Measurements from ENCODE around the gene DCANP1.

DCANP1 gene

DNA sequence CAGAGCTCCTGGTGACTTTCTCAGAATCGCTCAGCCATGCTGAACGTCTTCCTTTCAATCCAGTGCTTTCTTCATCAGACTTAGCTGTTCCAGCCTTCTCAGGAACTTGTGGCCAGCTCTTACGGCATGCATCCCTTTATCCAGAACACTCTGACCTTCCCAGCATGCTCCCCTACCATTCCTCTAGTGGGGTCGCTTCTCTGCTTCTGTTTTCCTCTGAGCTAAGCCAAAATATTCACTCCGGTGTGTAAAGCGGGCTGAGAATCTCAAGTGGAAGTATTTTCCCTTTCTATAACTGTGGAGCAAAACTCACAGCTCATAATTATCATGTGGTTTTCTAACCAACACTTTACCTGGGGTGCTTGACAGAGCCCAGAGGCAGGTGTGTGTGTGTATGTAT lies 6.2 kb downstream of the DCANP1 start:
- no peak for DNase-seq

DNA sequence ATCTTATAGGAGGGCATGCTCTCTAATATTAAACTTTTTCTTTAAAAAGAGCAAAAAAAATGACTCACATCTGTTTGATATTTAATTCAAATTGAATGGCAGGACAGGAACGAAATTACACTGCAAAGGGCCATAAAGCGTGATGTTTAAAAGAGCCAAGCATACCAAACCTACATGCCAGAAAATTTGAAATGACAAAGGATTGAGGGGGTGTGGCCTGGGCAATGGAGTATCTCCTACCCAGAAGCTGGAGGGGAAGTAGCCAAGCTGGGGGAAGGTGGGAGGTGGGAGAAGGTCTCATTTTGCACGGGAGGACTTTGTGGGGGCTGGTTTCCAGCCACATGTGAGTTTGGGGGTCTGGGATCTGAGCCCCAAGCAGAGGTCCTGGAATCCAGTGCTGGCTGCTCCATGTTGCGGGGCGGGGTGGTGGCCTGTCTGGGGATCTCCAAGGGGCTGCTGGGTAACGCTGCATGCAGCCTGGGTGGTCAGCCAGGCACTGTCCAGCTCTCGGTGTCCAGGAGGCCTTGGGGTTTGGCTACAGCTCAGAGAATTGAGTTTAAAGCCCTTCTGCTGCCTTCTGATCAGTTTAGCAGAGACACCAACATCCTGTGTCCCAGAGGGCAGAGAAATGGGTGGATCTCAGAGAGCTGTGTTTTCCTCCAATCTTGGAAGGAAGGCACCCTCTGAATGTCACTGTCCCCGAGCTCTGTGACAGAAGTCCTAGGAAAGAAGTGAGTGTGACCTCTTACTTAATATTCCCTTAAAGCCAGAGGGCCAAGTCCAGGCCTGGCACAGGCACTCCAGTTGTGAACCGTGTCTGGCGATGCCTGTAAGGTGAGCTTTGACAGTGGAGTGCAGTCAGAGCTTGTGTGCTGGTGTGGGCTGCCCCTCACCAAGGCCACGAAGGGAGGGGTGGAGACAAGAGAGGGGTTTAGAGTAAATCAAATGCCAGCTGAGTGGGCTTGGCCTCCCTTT lies 7.6 kb downstream of the DCANP1 start:
- no peak for DNase-seq

DNA sequence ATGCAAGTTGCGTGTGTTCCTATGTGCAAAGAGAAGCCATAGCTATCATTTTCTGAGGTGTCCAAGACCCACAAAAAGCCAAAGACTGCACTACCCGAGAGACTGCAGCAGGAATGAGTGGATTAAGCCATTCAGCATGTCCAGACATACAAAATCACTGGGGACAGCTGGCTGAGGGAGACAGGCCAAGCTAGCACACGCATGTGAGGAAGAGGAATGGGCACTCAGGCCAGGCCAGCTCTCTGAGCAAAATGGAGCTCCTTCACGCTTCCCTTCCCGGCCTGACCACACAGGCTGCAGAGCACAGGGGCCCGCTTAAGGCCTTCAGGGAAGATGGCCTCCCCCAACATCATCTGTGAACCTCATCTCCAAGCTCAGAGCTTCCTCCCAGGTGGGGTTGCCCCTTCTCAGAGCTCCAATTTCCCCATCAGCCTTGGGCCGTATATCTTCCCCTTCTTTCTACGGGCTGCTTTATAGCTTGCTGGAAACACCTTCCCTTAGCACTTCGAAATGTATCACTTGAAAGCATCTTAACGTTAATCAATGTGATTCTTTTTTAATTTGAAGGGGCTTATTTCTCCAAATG lies 8.4 kb downstream of the DCANP1 start:
- no peak for DNase-seq

DNA sequence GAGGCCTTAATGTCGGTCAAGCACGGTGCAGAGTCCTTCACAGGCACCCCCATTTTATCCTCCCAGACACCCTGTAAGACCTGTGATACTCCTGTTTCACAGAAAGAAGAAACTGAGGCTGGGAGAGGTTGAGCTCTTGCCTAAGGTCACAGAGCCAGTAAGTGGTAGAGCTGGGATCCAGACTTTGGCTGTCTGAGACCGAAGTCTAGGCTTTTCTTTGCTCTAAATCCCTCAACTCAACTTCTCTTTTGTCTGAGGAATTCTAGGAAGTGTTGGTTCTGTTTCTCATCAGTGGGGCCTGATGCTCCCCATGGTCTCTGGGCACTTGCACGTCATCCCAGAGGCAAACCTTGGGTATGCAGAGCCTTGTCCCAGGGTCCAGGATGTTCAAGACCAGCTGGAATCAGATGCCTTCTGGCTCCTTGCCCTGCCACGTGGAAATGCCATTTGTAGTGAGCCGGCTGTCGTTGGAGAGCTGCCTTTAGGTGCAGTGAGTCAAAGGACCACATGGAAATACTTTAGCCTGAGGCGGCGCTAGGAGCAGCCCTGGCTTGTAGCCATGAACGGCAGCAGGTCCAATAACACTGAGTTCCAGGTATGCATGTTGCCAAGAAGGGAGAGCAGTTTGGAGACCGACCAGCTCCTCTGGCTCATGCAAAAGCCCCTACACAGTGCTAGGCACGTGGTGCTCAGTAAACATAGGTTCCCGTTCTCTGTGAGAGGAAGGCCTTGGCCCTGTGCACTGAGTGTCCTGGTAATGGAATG lies 9.2 kb downstream of the DCANP1 start:
- no peak for DNase-seq

DNA sequence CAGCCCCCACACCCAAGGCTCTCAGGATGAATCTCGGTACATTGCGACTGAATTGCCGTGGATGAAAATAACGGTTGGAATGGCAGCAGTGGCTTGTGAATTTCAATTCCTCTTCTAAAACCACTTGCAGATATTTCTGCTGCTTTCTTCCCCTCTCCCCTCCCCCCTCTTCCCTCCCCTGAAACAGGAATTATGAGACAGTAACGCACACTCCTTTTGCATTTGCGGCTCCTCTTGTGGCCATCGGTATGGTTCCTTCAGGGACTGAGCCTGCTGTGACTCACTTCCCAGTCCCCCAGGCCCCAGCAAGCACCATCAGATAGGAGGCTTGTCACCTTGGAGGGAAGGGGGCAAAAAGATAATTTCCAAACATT lies 9.7 kb downstream of the DCANP1 start:
- peak in 1 of 2 donors; percentile 54 for DNase-seq

DNA sequence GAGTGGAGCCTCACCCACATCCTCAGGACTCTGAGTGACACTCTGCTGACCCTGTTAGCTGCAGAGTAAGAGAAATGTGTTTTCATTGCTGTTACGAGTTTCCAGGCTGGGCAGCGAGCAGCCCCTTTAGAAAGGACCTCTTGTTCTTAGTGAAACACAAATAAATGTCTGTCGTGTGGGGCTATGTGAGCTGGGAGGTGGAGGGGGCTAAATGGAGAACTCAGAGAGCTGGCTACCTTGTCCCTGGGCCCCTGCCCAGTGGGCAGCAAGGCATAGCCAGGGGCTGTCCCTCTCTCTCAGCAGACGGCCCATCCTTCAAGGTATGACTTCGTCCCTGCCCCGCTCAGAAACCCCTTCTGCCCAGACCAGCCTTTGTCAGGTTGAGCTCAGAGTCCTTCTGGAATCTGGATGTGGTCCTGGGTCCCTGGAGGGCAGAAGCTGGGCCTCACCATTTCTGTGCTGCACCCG lies 10.2 kb downstream of the DCANP1 start:
- no peak for DNase-seq

DNA sequence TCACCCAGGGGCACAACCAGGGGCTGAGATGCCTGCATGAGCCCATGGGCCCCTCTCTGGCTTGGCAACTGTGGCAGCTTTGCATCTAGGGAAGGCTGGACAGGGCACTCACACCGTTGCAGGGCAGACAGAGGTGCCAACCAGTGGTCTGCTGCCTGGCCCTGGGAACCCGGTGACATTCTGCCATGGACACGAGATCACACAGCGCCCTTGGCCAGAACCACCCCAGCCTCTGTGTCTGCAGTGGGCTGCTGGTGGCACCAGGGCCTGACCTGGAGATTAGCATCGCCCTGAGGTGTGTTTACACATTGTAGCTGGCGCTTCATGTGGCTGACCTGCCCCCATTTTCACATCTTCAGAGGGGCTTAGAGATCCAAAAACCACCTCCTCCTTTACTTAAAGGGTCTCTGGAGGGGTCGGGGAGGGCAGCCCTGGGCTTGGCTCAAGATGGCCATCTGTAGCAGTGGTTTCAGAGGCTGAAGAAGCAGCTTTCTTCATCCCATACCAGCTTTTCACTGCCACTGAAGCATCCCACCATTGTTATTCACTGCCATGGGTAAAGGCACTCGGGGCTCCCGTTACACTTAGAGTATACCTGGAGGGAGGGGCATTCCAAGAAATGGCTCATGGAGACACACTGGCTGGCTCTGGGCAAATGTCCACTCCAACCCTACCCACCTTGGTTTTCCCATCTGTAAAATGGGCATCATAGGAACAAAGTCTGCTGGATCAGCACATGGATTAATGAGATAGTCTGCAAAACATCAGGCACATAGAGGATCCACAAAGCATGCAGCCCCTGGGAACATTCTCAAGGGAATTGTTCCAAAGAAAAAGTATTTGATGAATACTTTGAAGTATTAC lies 11.4 kb downstream of the DCANP1 start:
- no peak for DNase-seq

DNA sequence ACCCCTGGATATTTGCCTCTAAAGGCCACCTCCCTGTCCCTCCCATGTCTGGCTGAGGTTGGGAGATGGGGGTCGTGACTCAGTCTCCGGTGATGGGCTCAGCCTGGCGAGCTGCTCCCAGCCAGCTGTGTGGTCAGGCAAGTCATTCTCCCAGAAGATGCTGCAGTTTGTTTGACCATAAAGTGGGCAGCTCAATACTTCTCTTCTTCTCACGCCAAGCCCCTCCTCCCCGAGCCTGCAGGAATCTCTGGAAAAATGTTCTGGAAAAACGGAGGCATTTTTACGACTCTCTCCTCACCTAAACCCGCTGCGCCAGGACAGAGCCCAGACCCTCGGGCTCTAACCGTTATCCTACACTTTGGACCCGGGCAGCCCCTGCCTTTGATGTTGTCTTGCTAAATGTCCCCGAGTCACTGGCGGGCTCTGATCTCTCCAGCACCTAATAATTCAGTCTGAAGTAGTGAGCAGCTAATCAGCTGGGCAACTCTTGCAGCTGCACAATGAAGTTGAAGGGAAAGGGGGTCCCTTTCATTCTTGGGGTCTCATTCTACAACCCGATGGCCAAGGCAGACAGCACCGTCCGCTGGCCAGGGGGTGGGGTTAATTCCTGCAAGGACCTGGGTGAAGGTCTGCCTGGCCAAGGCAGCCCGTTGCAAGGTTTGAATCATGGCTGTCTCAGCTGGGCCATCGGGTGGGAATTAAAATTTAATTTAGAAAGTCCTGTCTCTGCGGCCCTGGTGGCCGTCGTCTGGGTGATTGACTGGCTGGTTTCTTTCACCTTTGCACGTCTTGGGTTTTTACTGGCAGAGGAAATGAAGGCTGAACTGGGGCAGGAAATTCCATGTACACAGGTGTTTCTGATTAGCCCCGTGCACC lies 12.3 kb downstream of the DCANP1 start:
- DNase-seq, result no peak

DNA sequence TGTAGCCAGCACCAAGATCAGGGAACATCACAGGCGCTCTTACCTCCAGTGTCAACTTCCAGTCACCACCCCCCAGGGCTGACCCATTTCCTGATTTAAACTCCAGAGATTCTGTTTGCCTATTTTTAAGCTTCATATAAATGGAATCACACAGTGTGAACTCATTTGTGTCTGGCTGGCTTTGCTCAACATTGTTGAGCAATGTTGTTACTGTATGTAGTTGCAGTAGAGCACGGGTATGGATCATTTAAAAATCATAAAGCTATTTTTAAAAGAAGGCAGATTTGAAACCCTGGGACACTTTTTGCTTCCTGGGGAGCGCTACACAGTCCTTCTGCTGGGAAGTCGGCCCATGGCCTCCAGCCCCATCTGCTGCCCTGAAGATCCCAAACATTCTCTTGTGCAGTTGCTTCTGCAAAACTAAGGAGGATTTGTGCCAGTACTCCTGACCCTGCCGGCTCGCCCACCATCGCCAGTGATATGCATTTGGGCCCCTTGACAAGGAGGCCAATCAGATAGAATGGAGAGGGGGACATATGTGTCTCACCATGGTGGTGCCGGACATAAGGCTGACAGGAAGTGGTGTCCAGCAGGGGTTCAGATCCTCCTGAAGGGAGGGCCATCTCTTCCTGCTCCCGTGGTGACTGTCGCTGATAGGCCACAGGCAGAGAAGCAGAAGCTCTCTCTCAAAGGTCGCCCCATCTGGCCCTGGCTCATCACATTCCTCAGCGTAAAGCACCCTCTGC lies 13.3 kb downstream of the DCANP1 start:
- DNase-seq, result peak in 1 of 2 donors; percentile 21

DNA sequence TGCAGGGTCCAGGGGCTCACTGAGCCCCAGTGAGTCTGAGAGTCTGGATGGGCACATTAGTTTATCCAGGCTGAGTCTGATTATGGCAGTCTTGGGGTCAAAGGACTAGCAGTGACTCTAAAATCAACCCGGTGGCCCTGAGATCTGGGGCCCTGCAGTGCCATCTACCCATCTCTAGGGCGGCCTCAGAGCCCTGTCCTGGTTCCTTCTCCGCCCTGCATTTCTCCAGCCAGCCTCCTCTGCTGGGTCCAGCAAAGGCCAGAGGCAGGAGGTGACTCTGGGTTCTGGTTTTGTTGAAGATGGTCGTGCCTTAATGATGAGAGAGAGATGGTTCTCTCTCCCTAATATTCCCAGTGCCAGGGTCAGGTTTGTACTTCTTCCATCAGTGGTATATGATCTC lies 15.0 kb downstream of the DCANP1 start:
- DNase-seq, result no peak

DNA sequence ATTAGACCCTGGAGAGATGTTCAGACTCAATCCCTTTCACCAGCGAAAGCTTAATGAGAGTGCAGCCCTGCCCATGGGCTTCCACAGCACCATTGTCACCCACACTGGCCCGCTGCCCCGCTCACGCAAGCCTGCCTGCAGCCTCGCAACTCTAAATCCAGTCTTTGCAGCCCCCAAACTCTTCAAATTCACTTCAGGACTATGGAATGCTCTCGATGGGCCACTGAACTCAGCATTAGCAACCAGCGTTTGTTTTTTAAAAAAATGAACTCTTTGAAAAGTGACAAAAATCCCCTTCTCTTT lies 17.1 kb downstream of the DCANP1 start:
- no peak for DNase-seq

DNA sequence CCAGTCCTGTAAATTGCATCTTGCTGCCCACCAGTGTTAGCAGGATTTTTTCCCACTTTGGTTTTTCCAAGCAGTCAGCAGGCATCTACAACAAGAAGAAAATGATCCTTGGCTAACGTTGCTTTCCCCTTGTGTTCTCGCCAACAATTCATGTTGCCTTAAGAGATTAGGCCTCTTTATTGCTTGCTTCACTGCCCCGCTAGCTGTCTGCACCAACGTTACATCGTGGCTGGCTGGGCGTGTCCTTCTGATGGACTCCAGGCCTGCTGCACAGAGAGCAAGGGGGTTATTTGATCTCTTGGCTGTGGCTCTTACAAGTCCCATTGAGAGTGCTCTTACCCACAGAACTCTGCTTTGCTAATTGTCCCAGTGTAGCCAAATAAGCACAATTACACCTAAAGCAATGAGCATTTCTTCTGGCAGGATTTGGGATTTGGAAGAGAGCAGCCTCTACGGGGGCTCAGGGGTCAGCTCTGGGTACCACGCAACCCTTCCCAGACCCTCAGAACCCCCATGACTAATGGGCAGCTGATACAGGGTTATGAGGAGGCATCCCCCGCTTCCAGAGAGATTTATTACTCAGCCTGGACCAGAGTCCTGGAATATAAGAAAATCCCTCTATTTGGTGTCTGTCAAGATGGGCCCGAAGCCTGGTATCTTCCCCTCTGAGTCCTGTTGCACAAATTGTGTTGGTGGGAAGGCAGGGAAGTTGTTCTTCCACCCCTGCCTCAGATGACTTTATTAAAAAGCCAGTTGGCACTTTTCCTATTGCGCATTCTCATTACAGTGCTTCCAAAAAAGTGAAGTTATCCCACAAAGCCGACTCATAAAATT lies 17.6 kb downstream of the DCANP1 start:
- DNase-seq, result no peak

DNA sequence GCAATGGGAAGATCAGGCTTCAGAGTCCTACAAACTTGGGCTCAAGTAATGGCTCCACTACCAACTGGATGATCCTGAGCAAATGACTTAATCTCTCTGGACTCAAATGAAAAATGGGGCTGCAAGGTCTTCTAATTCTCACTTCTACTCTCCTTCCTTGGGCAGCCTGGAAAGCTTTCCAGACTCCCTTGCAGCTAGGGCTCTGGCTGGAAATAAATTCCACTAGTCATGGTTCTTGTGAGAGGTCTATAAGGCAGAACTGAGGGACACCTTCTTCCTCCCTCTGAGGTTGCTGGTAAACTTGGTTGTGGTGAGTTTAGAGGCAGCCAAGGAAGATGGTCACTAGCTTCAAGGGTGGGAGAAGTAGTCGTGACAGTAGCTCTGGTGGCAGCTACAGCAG lies 18.6 kb downstream of the DCANP1 start:
- DNase-seq, result no peak

DNA sequence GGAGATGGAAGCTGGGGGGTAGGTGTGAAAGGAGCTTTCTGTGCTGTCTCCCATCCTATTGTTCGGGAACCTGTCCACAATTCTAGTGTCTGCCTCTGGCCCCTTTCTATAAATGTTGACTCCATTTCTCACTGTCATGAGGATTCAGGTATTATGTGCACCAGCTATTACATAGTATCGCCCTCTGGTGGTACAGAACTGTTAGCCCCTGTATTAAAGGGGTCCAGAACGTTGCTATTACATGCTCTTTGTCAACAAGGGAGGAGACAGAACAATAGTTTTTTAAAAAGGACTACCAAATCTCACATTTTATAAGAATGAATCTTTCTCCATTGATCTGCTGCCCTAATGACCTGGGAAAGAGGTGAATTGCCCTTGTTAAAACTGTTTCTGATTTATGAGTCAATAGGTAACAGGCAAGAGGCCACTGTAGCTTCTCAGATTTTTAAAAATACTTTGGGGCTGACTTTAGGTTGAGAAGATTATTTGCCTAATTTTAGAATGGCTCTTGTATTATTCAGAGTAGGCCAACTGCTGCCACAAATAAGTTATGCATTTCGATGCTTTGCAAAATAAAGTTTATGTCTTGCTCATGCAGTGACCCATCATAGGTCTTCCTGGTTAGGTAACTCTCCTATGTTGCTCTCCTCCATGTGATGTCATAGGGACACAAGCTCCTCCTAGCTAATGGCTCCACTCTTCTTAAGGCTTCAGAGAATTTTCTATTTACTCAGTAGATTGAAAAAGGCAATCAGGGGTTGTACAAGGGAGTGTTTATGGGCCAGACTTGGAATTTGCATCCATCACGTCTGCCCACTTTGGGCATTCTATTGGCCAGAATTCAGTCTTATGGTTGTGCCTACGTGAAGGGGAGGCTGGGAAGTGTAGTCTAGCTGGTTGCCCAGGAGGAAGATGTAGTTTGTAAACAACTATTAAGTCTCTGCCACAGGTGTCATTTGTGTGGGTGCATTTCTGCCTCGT lies 20.8 kb downstream of the DCANP1 start:
- DNase-seq, result peak; percentile 24 to 59

DNA sequence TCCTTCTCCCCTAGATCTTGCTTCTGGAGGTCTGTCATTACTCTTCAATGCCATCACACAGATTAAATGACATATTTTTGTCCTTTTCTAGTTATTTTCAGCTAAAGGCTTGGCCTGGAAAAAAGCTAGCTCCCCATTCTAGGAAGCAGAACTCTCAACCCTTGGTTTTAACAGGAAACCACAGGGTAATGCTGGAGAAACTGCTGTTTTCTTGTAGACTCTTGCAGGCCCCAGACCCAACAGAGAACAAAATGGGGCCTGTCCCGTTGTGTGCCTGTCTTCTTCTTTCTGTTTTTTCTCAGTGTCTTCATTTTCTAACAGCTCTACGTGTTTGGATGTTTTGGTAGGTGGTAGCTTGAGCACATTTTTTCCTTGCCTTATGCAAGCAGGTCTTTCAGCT lies 21.5 kb downstream of the DCANP1 start:
- DNase-seq, result no peak

DNA sequence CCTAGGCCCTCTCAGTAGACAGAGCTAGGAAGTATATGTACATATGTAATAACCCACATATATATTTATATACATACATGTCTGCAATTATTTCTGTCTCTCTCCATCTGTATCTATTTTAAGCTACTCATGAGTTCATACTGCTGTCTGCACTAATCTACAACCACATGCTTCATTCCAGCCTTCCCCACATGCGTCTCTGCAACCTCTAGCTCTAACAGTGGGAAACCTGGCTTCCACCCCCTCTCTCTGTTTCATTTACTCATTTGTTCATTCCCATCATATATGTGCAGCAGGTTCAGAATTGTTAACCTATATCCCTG lies 23.3 kb downstream of the DCANP1 start:
- DNase-seq, result no peak

DNA sequence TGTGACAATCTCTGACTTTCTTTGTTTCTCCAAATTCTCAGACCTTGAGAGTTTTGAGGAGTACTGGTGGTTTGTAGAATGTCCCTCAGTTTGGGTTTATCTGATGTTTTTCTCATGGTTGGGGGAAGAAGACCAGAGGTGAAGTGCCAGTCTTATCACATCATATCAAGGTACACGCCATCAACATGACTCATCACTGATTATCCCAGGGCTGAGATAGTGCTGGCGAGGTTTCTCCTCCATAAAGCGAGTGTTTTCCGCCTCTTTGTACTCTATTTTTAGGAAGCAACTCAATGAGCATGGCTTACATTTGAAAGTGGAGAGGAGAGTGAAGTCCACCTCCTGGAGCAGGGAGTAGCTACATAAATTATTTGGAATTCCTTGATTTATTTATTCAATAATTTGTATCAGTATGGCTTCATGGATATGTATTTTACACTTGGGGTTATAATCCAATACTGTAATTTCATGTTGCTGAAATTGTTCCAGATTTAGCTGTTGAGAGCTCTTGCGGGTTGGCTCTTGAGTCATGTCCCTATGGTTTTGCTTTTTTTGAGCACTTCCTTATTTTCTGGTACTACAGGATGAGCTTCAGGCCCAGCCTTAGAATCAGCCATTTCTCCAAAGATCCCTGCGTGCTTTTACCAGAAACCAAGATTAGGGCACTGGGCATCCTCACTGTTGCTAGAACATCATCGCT lies 23.9 kb downstream of the DCANP1 start:
- no peak for DNase-seq

DNA sequence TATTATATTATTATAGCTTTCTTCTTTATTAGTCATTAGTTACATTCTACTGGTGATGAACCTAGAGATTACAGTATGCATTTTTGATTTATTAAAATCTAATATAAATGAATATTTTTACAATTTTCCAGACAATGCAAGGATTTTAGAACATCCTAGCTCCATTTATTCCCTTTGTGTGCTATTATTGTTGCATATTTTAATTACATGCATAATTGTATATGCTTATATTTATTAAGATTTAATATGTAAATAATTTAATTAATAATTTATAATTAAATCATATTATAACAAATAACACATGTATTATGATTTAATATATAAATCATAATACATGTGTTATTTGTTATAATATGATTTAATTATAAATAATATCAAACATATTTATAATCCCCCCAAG lies 24.7 kb downstream of the DCANP1 start:
- DNase-seq, result no peak

Measured in CD4-positive, alpha-beta T cell treated with Interferon alpha-2 for 1 hour (primary cell).